Karpas-422 (cell line): ENCODE results near the gene IKZF4. TPM values are rescaled to one million over a fixed set of nuclear protein-coding genes. Genes with fewer than 3 reads are reported as not detected.
"Not testable (repeated sequence)": the region's sequence is repeated elsewhere in the genome, so short reads cannot be mapped to it uniquely, and the experiment has no call there.

ENCODE experiments used
- DNase-seq: peaks from one replicate; pipeline ENCODE4 v3.0.0-alpha.2; 2015
- H2AFZ ChIP-seq: fragments of 200-600 bp; sonication (generic); 2 replicates; pipeline ENCODE4 v1.6.1; 2014; ENCODE audit warnings: antibody characterized with exemption, low read length, mixed read lengths
- H3K27ac ChIP-seq: fragments of 200-600 bp; sonication (generic); 2 replicates; pipeline ENCODE4 v1.5.1; 2014; ENCODE audit warnings: mild to moderate bottlenecking, low read length, moderate library complexity
- H3K27me3 ChIP-seq: fragments of 200-600 bp; sonication (generic); 2 replicates; pipeline ENCODE4 v1.6.1; 2014; ENCODE audit warnings: low read length, mixed read lengths
- H3K36me3 ChIP-seq: fragments of 200-600 bp; sonication (generic); 2 replicates; pipeline ENCODE4 v1.6.1; 2014; ENCODE audit warnings: low read length, mixed read lengths; ENCODE audit not compliant: insufficient read depth
- H3K4me1 ChIP-seq: fragments of 200-600 bp; sonication (generic); 2 replicates; pipeline ENCODE4 v1.6.1; 2014; ENCODE audit warnings: mild to moderate bottlenecking, low read length, mixed read lengths
- H3K4me2 ChIP-seq: fragments of 200-600 bp; sonication (generic); 2 replicates; pipeline ENCODE4 v1.6.1; 2014; ENCODE audit warnings: low read length, low read depth, mild to moderate bottlenecking; ENCODE audit not compliant: poor library complexity, severe bottlenecking
- H3K4me3 ChIP-seq: fragments of 200-600 bp; sonication (generic); 2 replicates; pipeline ENCODE4 v1.5.1; 2014; ENCODE audit warnings: mild to moderate bottlenecking, antibody characterized with exemption, low read length, mixed read lengths
- H3K79me2 ChIP-seq: fragments of 200-600 bp; sonication (generic); 2 replicates; pipeline ENCODE4 v1.6.1; 2014; ENCODE audit warnings: mild to moderate bottlenecking, low read length, mixed read lengths
- H3K9ac ChIP-seq: fragments of 200-600 bp; sonication (generic); 2 replicates; pipeline ENCODE4 v1.6.0; 2014; ENCODE audit warnings: low read length
- H3K9me2 ChIP-seq: fragments of 200-600 bp; sonication (generic), shearing (Covaris generic); replicated peaks from 2 replicates; pipeline ENCODE4 v1.6.0; 2014; ENCODE audit warnings: mild to moderate bottlenecking, low read length, moderate library complexity; ENCODE audit not compliant: insufficient read depth
- H3K9me3 ChIP-seq: fragments of 300-700, 200-600 bp; sonication (generic); 2 replicates; pipeline ENCODE4 v1.6.1; 2014; ENCODE audit warnings: low read length, mixed read lengths
- H4K20me1 ChIP-seq: fragments of 200-600 bp; sonication (generic); 2 replicates; pipeline ENCODE4 v1.6.1; 2014; ENCODE audit warnings: mild to moderate bottlenecking, antibody characterized with exemption, low read length, low read depth; ENCODE audit not compliant: insufficient read depth
- total RNA-seq: library from RNA; depleted of rRNA; stranded (reverse); fragments of >200 nt; shearing (Covaris generic); gene quantifications from 2 replicates; pipeline ENCODE4 v1.2.3, GENCODE V29; 2014; ENCODE audit warnings: low replicate concordance

The IKZF4 gene
- total RNA-seq, 1 experiment from 2014 or later, result 7.4 TPM

DNA sequence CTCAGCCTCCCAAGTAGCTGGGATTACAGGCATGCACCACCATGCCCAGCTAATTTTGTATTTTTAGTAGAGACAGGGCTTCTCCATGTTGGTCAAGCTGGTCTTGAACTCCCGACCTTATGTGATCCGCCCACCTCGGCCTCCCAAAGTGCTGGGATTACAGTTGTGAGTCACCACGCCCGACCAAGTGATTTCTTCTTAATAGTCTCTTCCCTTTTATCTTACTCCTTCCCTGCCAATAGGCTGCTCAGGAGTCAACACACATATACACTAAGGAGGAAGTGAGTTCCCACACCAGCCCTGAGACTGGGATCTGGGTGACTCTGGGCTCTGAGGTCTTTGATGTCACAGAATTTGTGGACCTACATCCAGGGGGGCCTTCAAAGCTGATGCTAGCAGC is 17.5 kb upstream of the IKZF4 start:
- not testable (repeated sequence) for H3K79me2 ChIP-seq, DNase-seq, H3K36me3 ChIP-seq

DNA sequence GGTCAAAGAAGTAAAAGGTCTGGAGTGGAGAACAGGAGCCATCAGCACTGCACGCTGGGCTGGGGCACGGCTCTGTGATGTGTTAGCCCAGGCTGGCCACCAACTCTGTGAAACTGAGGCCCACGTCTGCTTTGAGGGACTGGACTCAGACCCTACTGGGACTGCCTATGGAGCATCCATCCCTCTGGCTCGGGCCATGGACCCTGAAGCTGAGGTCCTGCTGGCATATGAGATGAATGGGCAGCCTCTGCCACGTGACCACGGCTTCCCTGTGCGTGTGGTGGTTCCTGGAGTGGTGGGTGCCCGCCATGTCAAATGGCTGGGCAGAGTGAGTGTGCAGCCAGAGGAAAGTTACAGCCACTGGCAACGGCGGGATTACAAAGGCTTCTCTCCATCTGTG is 16.6 kb upstream of the IKZF4 start:
- no peaks in the 10 kb centered on the region for H3K79me2 ChIP-seq
- no peak overlapping the region for H3K4me3 ChIP-seq
- H3K9ac ChIP-seq, result no peak overlapping the region
- no peak overlapping the region for H2AFZ ChIP-seq
- H3K36me3 ChIP-seq, result no peaks in the 10 kb centered on the region
- no peaks in the 10 kb centered on the region for H3K27me3 ChIP-seq
- peaks cover 10% of the 10 kb centered on the region for H3K4me1 ChIP-seq
- no peak overlapping the region for H3K27ac ChIP-seq
- no peak overlapping the region for H3K4me2 ChIP-seq
- no peaks in the 10 kb centered on the region for H3K9me3 ChIP-seq
- no peaks in the 10 kb centered on the region for H3K9me2 ChIP-seq
- no peak for DNase-seq
- H4K20me1 ChIP-seq, result no peaks in the 10 kb centered on the region

More for the DNA sequence above, 17.5 kb upstream of the IKZF4 start:
- not testable (repeated sequence) for H3K9ac ChIP-seq, H3K4me2 ChIP-seq, H3K4me3 ChIP-seq, H3K27ac ChIP-seq, H3K9me2 ChIP-seq, H3K9me3 ChIP-seq, H3K27me3 ChIP-seq, H2AFZ ChIP-seq, H4K20me1 ChIP-seq
- peaks cover 10% of the 10 kb centered on the region for H3K4me1 ChIP-seq

DNA sequence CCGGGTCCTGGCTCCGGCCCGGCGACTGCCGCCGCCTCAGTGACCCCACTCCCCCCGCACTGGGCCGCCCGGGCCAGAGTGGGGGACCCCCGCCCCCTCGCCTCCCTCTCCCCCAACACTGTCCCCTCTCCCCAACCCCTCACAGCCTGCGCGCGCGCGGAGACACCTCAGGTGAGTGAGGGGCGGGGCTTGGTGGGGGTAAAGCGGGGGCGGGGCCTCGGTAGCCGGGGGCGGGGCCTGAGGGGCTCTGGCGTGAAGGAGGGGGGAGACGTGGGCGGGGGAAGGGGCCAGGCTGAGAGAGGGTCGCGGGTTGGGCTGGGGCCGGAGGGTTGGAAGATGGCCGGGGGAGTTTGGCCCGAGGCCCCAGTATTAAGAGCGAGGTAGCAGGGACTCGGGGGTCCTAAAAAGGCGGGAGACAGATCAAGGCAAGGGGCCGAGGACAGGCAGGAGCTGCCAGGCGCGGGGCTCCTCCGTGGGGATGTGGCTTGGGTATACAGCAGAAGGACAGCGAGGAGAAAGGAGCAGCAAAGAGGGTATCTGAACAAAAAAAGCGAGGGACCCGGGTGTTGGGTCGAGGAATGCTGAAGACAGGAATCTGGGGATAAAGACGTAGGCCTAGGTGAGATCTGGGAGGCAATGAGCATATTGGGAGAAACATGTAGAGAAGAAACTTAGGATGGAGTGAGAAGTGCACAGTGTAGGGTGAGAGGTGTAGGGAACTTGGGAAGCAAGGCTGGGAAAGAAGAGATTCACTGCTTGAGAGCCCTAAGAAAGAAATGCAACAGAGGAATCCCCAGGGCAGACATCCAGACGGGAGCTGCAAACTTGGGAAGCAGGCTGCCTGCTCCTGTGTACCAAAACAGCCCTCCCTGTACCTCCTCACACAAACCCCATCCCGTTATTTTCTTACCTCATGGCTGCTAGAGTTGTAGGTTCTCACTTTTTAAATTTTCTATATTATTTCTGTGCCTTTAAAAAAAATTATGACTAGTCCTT is 13.0 kb upstream of the IKZF4 start:
- peak overlapping the region; percentile 80 for H3K4me2 ChIP-seq

DNA sequence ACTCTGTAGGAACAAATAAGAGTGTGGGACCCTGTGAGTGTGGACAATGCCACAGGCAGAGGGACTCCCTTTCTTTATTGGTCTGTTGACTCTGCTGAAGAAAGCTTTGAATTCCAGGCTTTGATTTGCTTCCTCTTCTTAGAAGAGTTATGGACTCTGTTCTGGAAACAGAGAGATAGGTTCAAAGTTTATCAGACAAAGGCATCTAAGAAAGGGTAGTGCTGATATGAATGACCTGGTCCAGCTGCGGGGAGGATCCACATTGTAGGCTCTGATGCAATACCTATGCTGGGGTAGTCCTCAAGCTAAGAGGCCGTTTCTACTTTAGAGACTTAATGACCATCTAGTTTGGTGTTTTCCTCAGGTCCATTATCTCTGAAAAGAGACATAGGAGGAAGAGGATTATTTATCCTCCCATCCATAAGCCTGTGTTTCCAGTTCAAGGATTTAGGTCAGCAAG is 10.7 kb upstream of the IKZF4 start:
- Histone ChIP-seq H3K9me2 (no peaks in the 10 kb centered on the region), H3K27me3 (no peaks in the 10 kb centered on the region), H3K9me3 (no peaks in the 10 kb centered on the region), H3K27ac (no peak overlapping the region), H3K9ac (no peak overlapping the region), H3K36me3 (no peaks in the 10 kb centered on the region), H4K20me1 (no peaks in the 10 kb centered on the region), H3K79me2 (no peaks in the 10 kb centered on the region), H2AFZ (no peak overlapping the region), H3K4me1 (peaks cover 10% of the 10 kb centered on the region), H3K4me3 (no peak overlapping the region), H3K4me2 (no peak overlapping the region)
- DNase-seq, result no peak

More for the DNA sequence above, 13.0 kb upstream of the IKZF4 start:
- Histone ChIP-seq H3K9me2 (no peaks in the 10 kb centered on the region), H3K36me3 (no peaks in the 10 kb centered on the region), H4K20me1 (no peaks in the 10 kb centered on the region), H3K4me3 (peak overlapping the region; percentile 74), H2AFZ (peak overlapping the region; percentile 22; the same call in 1 of the 2 replicates), H3K9me3 (no peaks in the 10 kb centered on the region), H3K9ac (peak overlapping the region; percentile 77), H3K79me2 (no peaks in the 10 kb centered on the region), H3K4me1 (peaks cover 10% of the 10 kb centered on the region), H3K27ac (0 out of 2 replicates have a peak overlapping the region, but pooled peaks have one; percentile 55), H3K27me3 (no peaks in the 10 kb centered on the region)
- DNase-seq, result peak; percentile 78

DNA sequence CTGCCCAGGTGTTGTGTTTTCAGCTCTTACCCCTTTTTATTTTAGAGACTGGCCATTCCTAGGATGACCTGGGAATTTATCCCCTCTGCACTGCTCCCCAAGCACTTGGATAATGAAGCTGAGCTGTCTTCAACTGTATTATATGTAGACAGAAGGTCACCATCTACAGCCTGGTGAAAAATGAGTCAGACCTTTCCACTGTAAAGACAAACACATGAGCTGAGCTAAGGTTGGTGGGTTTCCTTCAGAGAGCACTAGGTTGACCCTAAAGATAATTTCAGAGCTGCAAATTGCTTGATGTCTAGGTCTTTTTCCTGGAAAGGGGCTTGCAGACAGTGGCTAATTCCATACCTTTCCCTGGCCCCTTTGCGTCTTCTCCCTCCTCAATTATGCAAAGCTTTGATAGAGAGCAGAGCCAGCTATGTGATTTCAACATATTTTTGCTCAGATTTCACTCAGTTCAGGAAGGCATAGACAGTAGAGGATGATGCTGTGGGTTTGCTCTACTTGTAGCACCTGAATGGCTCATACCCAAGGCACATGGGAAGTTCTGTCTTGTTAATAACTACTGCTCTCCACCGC is 9.2 kb upstream of the IKZF4 start:
- H3K4me1 ChIP-seq, result peaks cover 10% of the 10 kb centered on the region
- no peak overlapping the region for H3K9ac ChIP-seq
- no peaks in the 10 kb centered on the region for H4K20me1 ChIP-seq
- H3K4me2 ChIP-seq, result no peak overlapping the region
- H3K36me3 ChIP-seq, result no peaks in the 10 kb centered on the region
- no peak overlapping the region for H3K27ac ChIP-seq
- no peak overlapping the region for H3K4me3 ChIP-seq
- no peak for DNase-seq
- H2AFZ ChIP-seq, result no peak overlapping the region
- no peaks in the 10 kb centered on the region for H3K9me3 ChIP-seq
- H3K79me2 ChIP-seq, result no peaks in the 10 kb centered on the region
- H3K27me3 ChIP-seq, result no peaks in the 10 kb centered on the region
- no peaks in the 10 kb centered on the region for H3K9me2 ChIP-seq

DNA sequence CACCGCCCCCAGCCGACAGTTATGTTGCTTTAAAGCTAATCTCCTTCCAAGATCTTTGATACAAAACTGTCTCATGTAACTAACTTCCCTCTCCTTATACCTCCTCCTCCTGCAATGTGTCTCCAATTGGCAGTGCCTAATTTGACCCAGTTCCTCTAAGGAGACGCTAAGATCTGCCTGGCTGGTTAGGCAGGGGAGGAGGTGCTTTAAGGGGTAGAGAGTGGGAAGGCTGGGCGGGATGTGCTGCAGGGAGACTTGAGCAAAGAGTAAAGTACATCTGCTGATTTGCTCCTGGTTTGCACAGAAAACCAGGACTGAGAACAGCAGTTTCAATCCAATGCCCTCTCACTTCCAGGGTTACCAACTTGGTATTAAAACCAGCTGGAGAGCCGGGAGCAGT is 7.4 kb upstream of the IKZF4 start:
- Histone ChIP-seq H4K20me1 (no peaks in the 10 kb centered on the region), H3K9me3 (no peaks in the 10 kb centered on the region), H3K27ac (no peak overlapping the region), H2AFZ (no peak overlapping the region), H3K4me1 (no peaks in the 10 kb centered on the region), H3K4me2 (no peak overlapping the region), H3K9ac (no peak overlapping the region), H3K9me2 (no peaks in the 10 kb centered on the region), H3K79me2 (no peaks in the 10 kb centered on the region), H3K27me3 (no peaks in the 10 kb centered on the region), H3K36me3 (no peaks in the 10 kb centered on the region), H3K4me3 (no peak overlapping the region)
- DNase-seq, result no peak

DNA sequence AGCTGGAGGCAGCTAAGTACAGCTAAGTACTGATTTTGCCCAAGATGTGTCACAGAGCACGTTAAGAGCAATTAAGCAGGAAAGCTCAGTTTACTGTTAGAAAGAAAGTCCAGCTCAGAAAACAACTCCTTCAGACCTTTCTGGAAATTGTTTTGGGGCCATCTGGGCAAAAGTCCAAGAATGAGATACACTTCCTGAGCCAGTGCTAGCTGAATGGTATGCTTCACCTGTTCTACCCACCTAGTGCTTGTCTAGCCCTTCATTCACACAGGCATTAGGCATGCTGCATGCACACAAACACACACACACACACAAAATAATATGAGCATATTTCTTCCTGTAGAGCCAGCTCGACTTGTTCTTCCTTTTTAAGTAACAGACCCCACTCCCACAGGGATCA is 6.6 kb upstream of the IKZF4 start:
- Histone ChIP-seq H3K36me3 (no peaks in the 10 kb centered on the region), H2AFZ (no peak overlapping the region), H3K27ac (no peak overlapping the region), H4K20me1 (no peaks in the 10 kb centered on the region), H3K4me2 (no peak overlapping the region), H3K9me2 (no peaks in the 10 kb centered on the region), H3K4me1 (no peaks in the 10 kb centered on the region), H3K9me3 (no peaks in the 10 kb centered on the region), H3K79me2 (no peaks in the 10 kb centered on the region), H3K9ac (no peak overlapping the region), H3K4me3 (no peak overlapping the region), H3K27me3 (no peaks in the 10 kb centered on the region)
- no peak for DNase-seq

DNA sequence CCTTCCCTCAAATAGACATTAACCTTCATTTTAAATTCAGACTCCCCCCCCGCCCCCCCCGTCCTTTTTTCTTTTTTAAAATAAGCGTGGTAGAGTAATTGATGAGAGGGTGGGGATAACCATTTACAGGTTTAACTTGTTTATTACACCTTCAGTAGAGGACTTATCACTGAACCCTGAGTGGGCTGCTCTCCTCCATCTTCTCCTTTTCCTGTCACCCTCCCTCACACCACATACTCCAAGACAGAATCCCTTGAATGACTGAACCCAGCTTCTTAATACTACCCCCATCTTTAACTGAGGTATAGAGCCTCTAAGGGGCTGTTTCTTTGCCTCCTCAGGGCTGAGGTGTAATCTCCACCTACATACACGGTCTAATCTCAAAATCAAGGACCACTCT is 3.7 kb upstream of the IKZF4 start:
- Histone ChIP-seq H3K9ac (no peak overlapping the region), H3K9me2 (no peaks in the 10 kb centered on the region), H3K27me3 (no peaks in the 10 kb centered on the region), H3K9me3 (no peaks in the 10 kb centered on the region), H3K36me3 (no peaks in the 10 kb centered on the region), H3K27ac (no peak overlapping the region), H3K79me2 (no peaks in the 10 kb centered on the region), H3K4me2 (no peak overlapping the region), H3K4me1 (peaks cover 7% of the 10 kb centered on the region; the same call in 1 of the 2 replicates), H3K4me3 (no peak overlapping the region), H4K20me1 (no peaks in the 10 kb centered on the region), H2AFZ (no peak overlapping the region)
- no peak for DNase-seq
